ENCODE measurements around the gene FRMD5.
"Not testable (repeated sequence)": the region's sequence is repeated elsewhere in the genome, so short reads cannot be mapped to it uniquely, and the experiment has no call there.

DNA sequence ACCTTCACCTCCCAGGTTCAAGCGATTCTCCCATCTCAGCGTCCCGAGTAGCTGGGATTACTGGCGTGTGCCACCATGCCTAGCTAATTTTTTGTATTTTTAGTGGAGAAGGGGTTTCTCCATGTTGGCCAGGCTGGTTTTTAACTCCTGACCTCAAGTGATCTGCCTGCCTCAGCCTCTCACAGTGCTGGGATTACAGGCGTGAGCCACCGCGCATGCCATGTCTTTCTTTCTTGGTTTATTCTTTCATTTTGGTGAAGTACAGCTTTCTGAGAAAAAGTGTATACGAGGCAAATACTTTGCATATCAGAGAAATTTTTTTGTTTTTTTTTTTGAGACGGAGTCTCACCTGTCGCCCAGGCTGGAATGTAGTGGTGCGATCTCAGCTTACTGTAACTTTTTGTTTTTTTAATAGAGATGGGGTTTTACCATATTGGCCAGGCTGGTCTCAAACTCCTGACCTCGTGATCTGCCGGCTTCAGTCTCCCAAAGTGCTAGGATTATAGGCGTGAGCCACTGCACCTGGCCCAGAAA is 363.5 kb downstream of the FRMD5 start:
- TF ChIP-seq EZH2 (IDR thresholded peaks at IDR 0.05; ENCODE audit: low read length, missing control alignments), result not testable (repeated sequence)
- TF ChIP-seq, protein P1, sequence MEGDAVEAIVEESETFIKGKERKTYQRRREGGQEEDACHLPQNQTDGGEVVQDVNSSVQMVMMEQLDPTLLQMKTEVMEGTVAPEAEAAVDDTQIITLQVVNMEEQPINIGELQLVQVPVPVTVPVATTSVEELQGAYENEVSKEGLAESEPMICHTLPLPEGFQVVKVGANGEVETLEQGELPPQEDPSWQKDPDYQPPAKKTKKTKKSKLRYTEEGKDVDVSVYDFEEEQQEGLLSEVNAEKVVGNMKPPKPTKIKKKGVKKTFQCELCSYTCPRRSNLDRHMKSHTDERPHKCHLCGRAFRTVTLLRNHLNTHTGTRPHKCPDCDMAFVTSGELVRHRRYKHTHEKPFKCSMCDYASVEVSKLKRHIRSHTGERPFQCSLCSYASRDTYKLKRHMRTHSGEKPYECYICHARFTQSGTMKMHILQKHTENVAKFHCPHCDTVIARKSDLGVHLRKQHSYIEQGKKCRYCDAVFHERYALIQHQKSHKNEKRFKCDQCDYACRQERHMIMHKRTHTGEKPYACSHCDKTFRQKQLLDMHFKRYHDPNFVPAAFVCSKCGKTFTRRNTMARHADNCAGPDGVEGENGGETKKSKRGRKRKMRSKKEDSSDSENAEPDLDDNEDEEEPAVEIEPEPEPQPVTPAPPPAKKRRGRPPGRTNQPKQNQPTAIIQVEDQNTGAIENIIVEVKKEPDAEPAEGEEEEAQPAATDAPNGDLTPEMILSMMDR (conservative IDR thresholded peaks at IDR 0.05 in 1 of 2, IDR thresholded peaks at IDR 0.05 in 1 of 2; ENCODE audit: low read depth in 1 of 2, low read length in 2 of 2), result not testable (repeated sequence)

All from fibroblast of lung (primary cell).